Choroid plexus epithelial cell (primary cell): Measurements from ENCODE around the gene MT1E.
"Not testable (repeated sequence)": the region's sequence is repeated elsewhere in the genome, so short reads cannot be mapped to it uniquely, and the experiment has no call there.

Source experiments
- DNase-seq: peaks from one replicate; pipeline ENCODE4 v3.0.0-alpha.2; 2010; ENCODE audit warnings: low read depth
- H3K4me3 ChIP-seq: 2 replicates; pipeline ENCODE4 v1.5.1; 2011; ENCODE audit warnings: low read depth, mild to moderate bottlenecking, control low read depth, low read length, moderate library complexity
- CTCF ChIP-seq: conservative IDR thresholded peaks from 2 replicates; pipeline ENCODE4 v1.5.1; 2011; ENCODE audit warnings: low read depth, mild to moderate bottlenecking, control low read depth, inconsistent platforms, low read length, moderate library complexity

The MT1E gene

GRCh38 chr16:56625140-56625942 is at the start of gene MT1E:
TSS of gene MT1E (plus strand) at chr16:56625781. CDS start at chr16:56625852, 71 bp downstream.
- TF ChIP-seq CTCF: no peak
- peak; percentile 87 for DNase-seq
- peak within 1 kb of the TSS; percentile 72 for H3K4me3 ChIP-seq

- no peak overlapping the region for H3K4me3 ChIP-seq
- TF ChIP-seq CTCF: peak; percentile 92
- peak; percentile 78 for DNase-seq
Observed at GRCh38 chr16:56576585-56577299, 48.8 kb upstream of the MT1E start.

- no peak for DNase-seq
- no peak for TF ChIP-seq CTCF
- no peak overlapping the region for H3K4me3 ChIP-seq
Observed at GRCh38 chr16:56577300-56577625, 48.3 kb upstream of the MT1E start.

- TF ChIP-seq CTCF: no peak
- no peak overlapping the region for H3K4me3 ChIP-seq
- no peak for DNase-seq
Observed at GRCh38 chr16:56580391-56581048, 45.1 kb upstream of the MT1E start.

GRCh38 chr16:56582911-56583310 is 42.7 kb upstream of the MT1E start:
- not testable (repeated sequence) for DNase-seq, H3K4me3 ChIP-seq

GRCh38 chr16:56583351-56584168 is 42.0 kb upstream of the MT1E start:
- TF ChIP-seq CTCF: no peak
- DNase-seq: no peak
- H3K4me3 ChIP-seq: no peak overlapping the region

- no peak overlapping the region for H3K4me3 ChIP-seq
- DNase-seq: no peak
- no peak for TF ChIP-seq CTCF
Observed at GRCh38 chr16:56584276-56584675, 41.3 kb upstream of the MT1E start.
